Esophagus muscularis mucosa (tissue), 3 donors: ENCODE data around the gene TMEM117.

ENCODE experiments used
- CTCF ChIP-seq, 3 experiments: fragments of 200-600 bp in 2 of 3; fragments of 450-650 bp in 1 of 3; sonication (generic) in 2 of 3; IDR thresholded peaks; one replicate each; pipeline ENCODE4 v1.5.1; 2017 to 2019; ENCODE audit warnings: antibody characterized with exemption in 3 of 3, mild to moderate bottlenecking in 2 of 3, moderate library complexity in 1 of 3
- POLR2A ChIP-seq: fragments of 450-650 bp; IDR thresholded peaks from one replicate; pipeline ENCODE4 v1.6.1; 2017; ENCODE audit warnings: antibody characterized with exemption, moderate library complexity, mild to moderate bottlenecking, low read depth
- POLR2AphosphoS5 ChIP-seq, 2 donors: sonication (generic); formaldehyde crosslinking; IDR thresholded peaks; one replicate each; pipeline ENCODE4 v1.6.1; 2017; ENCODE audit warnings: antibody characterized with exemption in 2 of 2

DNA sequence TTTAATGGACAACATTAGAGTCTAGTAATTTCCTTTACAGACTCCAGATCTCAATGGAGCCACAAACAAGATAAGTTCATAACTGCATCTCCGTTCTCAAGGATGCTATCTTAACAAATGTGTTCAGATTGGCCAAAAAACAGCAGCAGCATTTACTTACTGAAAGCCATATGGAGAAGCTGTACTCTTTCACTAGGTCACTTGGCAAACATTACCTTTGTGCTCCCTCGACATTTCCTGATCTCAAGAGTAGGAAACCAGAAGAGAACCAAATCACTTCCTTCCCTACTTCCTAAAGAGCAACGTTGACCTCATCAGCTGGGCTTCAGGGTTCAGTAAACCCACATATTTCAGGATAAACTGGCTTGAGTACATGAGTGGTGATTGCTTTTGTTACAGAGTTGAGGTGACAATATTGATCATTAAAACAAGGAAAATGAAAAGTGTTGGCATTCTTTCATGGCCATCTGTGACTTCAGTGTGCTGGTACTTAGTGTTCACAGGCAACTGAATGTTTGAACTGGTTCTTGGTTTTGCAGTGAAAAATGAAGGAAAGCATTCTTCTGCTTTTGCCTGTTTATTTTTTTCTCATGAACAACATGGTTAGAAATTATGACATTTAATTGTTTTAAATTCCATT, 449.6 kb downstream of the TMEM117 start:
- TF ChIP-seq POLR2A = no peak
- TF ChIP-seq POLR2AphosphoS5 (IDR thresholded peaks at IDR 0.05) = no peak
- TF ChIP-seq CTCF (IDR thresholded peaks at IDR 0.05) = no peak
